ES-I3 (cell line): ENCODE results near the gene MTFR1L.
A peak's percentile ranks its signal among the peaks of the same experiment; 100 is the strongest.

Experiments
- H3K36me3 ChIP-seq: 2 replicates; pipeline ENCODE4 v1.6.1; 2013; ENCODE audit warnings: mild to moderate bottlenecking, low read length, control low read depth, moderate library complexity; ENCODE audit not compliant: insufficient read depth
- H3K4me1 ChIP-seq: 2 replicates; pipeline ENCODE4 v1.6.1; 2013; ENCODE audit warnings: mild to moderate bottlenecking, control low read depth, low read length; ENCODE audit not compliant: insufficient read depth
- H3K9ac ChIP-seq: 2 replicates; pipeline ENCODE4 v1.6.1; 2013; ENCODE audit warnings: low read depth, mild to moderate bottlenecking, low read length, moderate library complexity
- H3K9me3 ChIP-seq: 2 replicates; pipeline ENCODE4 v1.6.1; 2013; ENCODE audit warnings: mild to moderate bottlenecking, low read length, moderate library complexity; ENCODE audit not compliant: control insufficient read depth, insufficient read depth

MTFR1L gene

GRCh38 chr1:25864434-25864833 lies 44.7 kb downstream of the MTFR1L start:
- H3K4me1 ChIP-seq, result peaks cover 7% of the 10 kb centered on the region
- no peaks in the 10 kb centered on the region for H3K36me3 ChIP-seq

GRCh38 chr1:25866288-25866687 lies 46.5 kb downstream of the MTFR1L start:
- H3K4me1 ChIP-seq, result peaks cover 16% of the 10 kb centered on the region
- no peak overlapping the region for H3K9ac ChIP-seq
- H3K36me3 ChIP-seq, result no peaks in the 10 kb centered on the region
- no peaks in the 10 kb centered on the region for H3K9me3 ChIP-seq

More at GRCh38 chr1:25864434-25864833, 44.7 kb downstream of the MTFR1L start:
- Histone ChIP-seq H3K9me3 (no peaks in the 10 kb centered on the region), H3K9ac (no peak overlapping the region)

GRCh38 chr1:25867210-25867991 lies 47.6 kb downstream of the MTFR1L start:
- no peaks in the 10 kb centered on the region for H3K9me3 ChIP-seq
- peaks cover 21% of the 10 kb centered on the region for H3K4me1 ChIP-seq
- no peaks in the 10 kb centered on the region for H3K36me3 ChIP-seq
- no peak overlapping the region for H3K9ac ChIP-seq

- no peaks in the 10 kb centered on the region for H3K9me3 ChIP-seq
- peaks cover 31% of the 10 kb centered on the region for H3K4me1 ChIP-seq
- H3K36me3 ChIP-seq, result no peaks in the 10 kb centered on the region
- no peak overlapping the region for H3K9ac ChIP-seq
These were observed 50.3 kb downstream of the MTFR1L start for GRCh38 chr1:25869909-25870606.

GRCh38 chr1:25870614-25871013 lies 50.9 kb downstream of the MTFR1L start:
- Histone ChIP-seq H3K4me1 (peaks cover 31% of the 10 kb centered on the region), H3K9me3 (no peaks in the 10 kb centered on the region), H3K9ac (no peak overlapping the region), H3K36me3 (no peaks in the 10 kb centered on the region)

GRCh38 chr1:25871086-25871703 lies 51.4 kb downstream of the MTFR1L start:
- Histone ChIP-seq H3K4me1 (peaks cover 31% of the 10 kb centered on the region), H3K36me3 (no peaks in the 10 kb centered on the region), H3K9ac (no peak overlapping the region), H3K9me3 (no peaks in the 10 kb centered on the region)

- H3K4me1 ChIP-seq, result peaks cover 31% of the 10 kb centered on the region
- H3K9me3 ChIP-seq, result no peaks in the 10 kb centered on the region
- H3K9ac ChIP-seq, result no peak overlapping the region
- H3K36me3 ChIP-seq, result no peaks in the 10 kb centered on the region
These were observed 52.1 kb downstream of the MTFR1L start for GRCh38 chr1:25871704-25872494.

GRCh38 chr1:25872713-25873112 lies 53.0 kb downstream of the MTFR1L start:
- peaks cover 28% of the 10 kb centered on the region for H3K4me1 ChIP-seq
- no peak overlapping the region for H3K9ac ChIP-seq
- no peaks in the 10 kb centered on the region for H3K36me3 ChIP-seq
- no peaks in the 10 kb centered on the region for H3K9me3 ChIP-seq

- Histone ChIP-seq H3K9me3 (no peaks in the 10 kb centered on the region), H3K9ac (no peak overlapping the region), H3K4me1 (peaks cover 24% of the 10 kb centered on the region)
These were observed 53.4 kb downstream of the MTFR1L start for GRCh38 chr1:25873120-25873519.

GRCh38 chr1:25874209-25874608 lies 54.5 kb downstream of the MTFR1L start:
- no peaks in the 10 kb centered on the region for H3K9me3 ChIP-seq
- 0 out of 2 replicates have a peak overlapping the region, but pooled peaks have one; percentile 71 for H3K9ac ChIP-seq
- H3K36me3 ChIP-seq, result no peaks in the 10 kb centered on the region
- H3K4me1 ChIP-seq, result peaks cover 23% of the 10 kb centered on the region

More at GRCh38 chr1:25873120-25873519, 53.4 kb downstream of the MTFR1L start:
- no peaks in the 10 kb centered on the region for H3K36me3 ChIP-seq

GRCh38 chr1:25874635-25875153 lies 54.9 kb downstream of the MTFR1L start:
- H3K9me3 ChIP-seq, result no peaks in the 10 kb centered on the region
- no peaks in the 10 kb centered on the region for H3K36me3 ChIP-seq
- H3K4me1 ChIP-seq, result peaks cover 23% of the 10 kb centered on the region
- peak overlapping the region; percentile 71 for H3K9ac ChIP-seq

- peak within 1 kb of the TSS; percentile 71 for H3K9ac ChIP-seq
These were observed 55.6 kb downstream of the MTFR1L start, which contains the start of gene PAQR7 for GRCh38 chr1:25875154-25875855. Gene PAQR7 (minus strand): TSS chr1:25875708. CDS start chr1:25863839, 11,869 bp downstream.

GRCh38 chr1:25875856-25876692 lies 56.3 kb downstream of the MTFR1L start:
- H3K9me3 ChIP-seq, result no peaks in the 10 kb centered on the region
- H3K9ac ChIP-seq, result peak overlapping the region; percentile 71
- H3K36me3 ChIP-seq, result no peaks in the 10 kb centered on the region
- H3K4me1 ChIP-seq, result peaks cover 16% of the 10 kb centered on the region

More at GRCh38 chr1:25875154-25875855, 55.6 kb downstream of the MTFR1L start, which contains the start of gene PAQR7:
- H3K9me3 ChIP-seq, result no peaks in the 10 kb centered on the region
- H3K36me3 ChIP-seq, result no peaks in the 10 kb centered on the region
- peaks cover 23% of the 10 kb centered on the region for H3K4me1 ChIP-seq
